GM15510 (cell line): Measurements from ENCODE around the gene TWF1.

ENCODE experiments used
- POLR2A ChIP-seq: IDR thresholded peaks from 3 replicates; pipeline ENCODE4 v1.6.1; 2011; ENCODE audit warnings: borderline replicate concordance; ENCODE audit not compliant: insufficient read length; ENCODE audit errors: extremely low read depth

TWF1 gene

GRCh38 chr12:43812057-43812456, 5.9 kb upstream of the TWF1 start:
- TF ChIP-seq POLR2A = no peak

GRCh38 chr12:43807386-43807785, 1.3 kb upstream of the TWF1 start:
- TF ChIP-seq POLR2A = no peak

- TF ChIP-seq POLR2A = no peak
Observed at GRCh38 chr12:43806737-43807072, 588 bp upstream of the TWF1 start.

- TF ChIP-seq POLR2A = no peak
Observed at GRCh38 chr12:43805149-43805859, 813 bp downstream of the TWF1 start.

GRCh38 chr12:43797561-43798217, 8.4 kb downstream of the TWF1 start:
- TF ChIP-seq POLR2A = no peak

- TF ChIP-seq POLR2A = no peak
Observed at GRCh38 chr12:43795716-43796280, 10.3 kb downstream of the TWF1 start.

GRCh38 chr12:43789941-43790340, 16.2 kb downstream of the TWF1 start:
- no peak for TF ChIP-seq POLR2A

- no peak for TF ChIP-seq POLR2A
Observed at GRCh38 chr12:43786899-43787693, 19.0 kb downstream of the TWF1 start.

- no peak for TF ChIP-seq POLR2A
Observed at GRCh38 chr12:43776498-43776897, 29.6 kb downstream of the TWF1 start.

GRCh38 chr12:43766291-43766690, 39.8 kb downstream of the TWF1 start:
- no peak for TF ChIP-seq POLR2A

GRCh38 chr12:43764528-43764927, 41.6 kb downstream of the TWF1 start:
- no peak for TF ChIP-seq POLR2A

- TF ChIP-seq POLR2A = no peak
Observed at GRCh38 chr12:43763769-43764168, 42.3 kb downstream of the TWF1 start.

GRCh38 chr12:43762596-43762995, 43.5 kb downstream of the TWF1 start:
- no peak for TF ChIP-seq POLR2A

GRCh38 chr12:43761500-43761899, 44.6 kb downstream of the TWF1 start:
- TF ChIP-seq POLR2A = no peak

- TF ChIP-seq POLR2A = no peak
Observed at GRCh38 chr12:43760396-43760795, 45.7 kb downstream of the TWF1 start.
